SK-N-SH (cell line): ENCODE results near the gene CCDC40. TPM values are rescaled to one million over a fixed set of nuclear protein-coding genes. Genes with fewer than 3 reads are reported as not detected.

Source experiments
- CTCF ChIA-PET: fragments of 300-600, 350-600 bp; formaldehyde crosslinking; extraction: SDS; loops from one replicate; lab custom pipeline; 2021; lab: Yijun Ruan, JAX
- POLR2A ChIA-PET: fragments of 350-600 bp; sonication (Branson Sonifier 250); formaldehyde crosslinking; extraction: SDS; loops from one replicate; lab custom pipeline; 2020; ENCODE audit warnings: antibody characterized with exemption, inconsistent platforms; lab: Yijun Ruan, JAX
- DNase-seq: peaks from one replicate; pipeline ENCODE4 v3.0.0; 2012
- H2AFZ ChIP-seq: fragments of 200-600 bp; sonication (generic); 2 replicates; pipeline ENCODE4 v1.8.1; 2016; ENCODE audit warnings: antibody characterized with exemption, mild to moderate bottlenecking, low read depth
- H3F3A ChIP-seq: fragments of 200-600 bp; sonication (generic); replicated peaks from 2 replicates; pipeline ENCODE3; 2016; ENCODE audit warnings: antibody characterized with exemption, mild to moderate bottlenecking; ENCODE audit not compliant: insufficient read depth
- H3K27ac ChIP-seq, 2 experiments: fragments of 200-500 bp in 1 of 2; fragments of 200-600 bp in 1 of 2; sonication (Bioruptor generic) in 1 of 2; sonication (generic), shearing (Covaris generic) in 1 of 2; 2 replicates each; pipeline versions ENCODE4 v1.5.1 to v1.6.1; 2014 to 2016; ENCODE audit warnings: low read depth in 2 of 2, inconsistent platforms in 1 of 2, low read length in 1 of 2, mild to moderate bottlenecking in 1 of 2, mixed read lengths in 1 of 2
- H3K27me3 ChIP-seq: fragments of 200-600 bp; sonication (generic), shearing (Covaris generic); 2 replicates; pipeline ENCODE4 v1.6.1; 2016; ENCODE audit warnings: mixed run types; ENCODE audit not compliant: insufficient read depth
- H3K36me3 ChIP-seq, 2 experiments: fragments of 200-500 bp in 1 of 2; fragments of 200-600 bp in 1 of 2; sonication (Bioruptor generic) in 1 of 2; sonication (generic) in 1 of 2; replicated peaks in 1 of 2; 2 replicates each; pipeline versions ENCODE3 to v1.5.1; 2014 to 2016; ENCODE audit warnings: low read length in 1 of 2, mild to moderate bottlenecking in 1 of 2; ENCODE audit not compliant: insufficient read depth in 2 of 2, control insufficient read depth in 1 of 2
- H3K4me1 ChIP-seq, 2 experiments: fragments of 200-500 bp in 1 of 2; fragments of 200-600 bp in 1 of 2; sonication (Bioruptor generic) in 1 of 2; sonication (generic), shearing (Covaris generic) in 1 of 2; 2 replicates each; pipeline versions ENCODE4 v1.5.1 to v1.6.1; 2014 to 2016; ENCODE audit warnings: low read depth in 1 of 2, low read length in 1 of 2, mixed run types in 1 of 2; ENCODE audit not compliant: insufficient read depth in 2 of 2, control insufficient read depth in 1 of 2
- H3K4me2 ChIP-seq: fragments of 200-600 bp; sonication (generic), shearing (Covaris generic); 2 replicates; pipeline ENCODE4 v1.6.1; 2017; ENCODE audit warnings: mixed run types
- H3K4me3 ChIP-seq, 2 experiments: fragments of 200-500 bp in 1 of 2; fragments of 200-600 bp in 1 of 2; sonication (Bioruptor generic) in 1 of 2; sonication (generic), shearing (Covaris generic) in 1 of 2; 2 replicates each; pipeline versions ENCODE4 v1.5.1 to v1.8.1; 2014 to 2016; ENCODE audit warnings: low read depth in 2 of 2, inconsistent platforms in 1 of 2, low read length in 1 of 2, mild to moderate bottlenecking in 1 of 2, mixed read lengths in 1 of 2, moderate library complexity in 1 of 2
- H3K79me2 ChIP-seq: fragments of 200-600 bp; sonication (generic); 2 replicates; pipeline ENCODE4 v1.8.1; 2017; ENCODE audit warnings: mild to moderate bottlenecking; ENCODE audit not compliant: insufficient read depth
- H3K9ac ChIP-seq: fragments of 200-600 bp; sonication (generic); 2 replicates; pipeline ENCODE4 v1.6.1; 2017; ENCODE audit warnings: mixed run types
- H3K9me2 ChIP-seq: fragments of 200-600 bp; sonication (generic); 2 replicates; pipeline ENCODE4 v1.6.1; 2017; ENCODE audit warnings: mixed run types
- H3K9me3 ChIP-seq: fragments of 200-600 bp; sonication (generic); 2 replicates; pipeline ENCODE4 v1.6.1; 2017; ENCODE audit warnings: mixed run types, mild to moderate bottlenecking, moderate library complexity
- H4K20me1 ChIP-seq: fragments of 200-600 bp; sonication (generic); 2 replicates; pipeline ENCODE4 v1.6.1; 2017; ENCODE audit warnings: mild to moderate bottlenecking, mixed run types; ENCODE audit not compliant: insufficient read depth
- FOSL2 ChIP-seq: IDR thresholded peaks from 2 replicates; pipeline ENCODE4 v1.4.0; 2012; ENCODE audit warnings: low read depth, mild to moderate bottlenecking, moderate library complexity, borderline replicate concordance
- FOXJ3 ChIP-seq: sonication (generic); formaldehyde crosslinking; IDR thresholded peaks from 2 replicates; pipeline ENCODE4 v1.5.1; 2020; ENCODE audit warnings: mild to moderate bottlenecking, missing genetic modification reagents
- FOXM1 ChIP-seq: IDR thresholded peaks from 2 replicates; pipeline ENCODE4 v1.4.0; 2012; ENCODE audit warnings: low read depth, mild to moderate bottlenecking
- JUND ChIP-seq: IDR thresholded peaks from 2 replicates; pipeline ENCODE4 v1.4.0; 2012
- MEF2A ChIP-seq: IDR thresholded peaks from 2 replicates; pipeline ENCODE4 v1.4.0; 2012; ENCODE audit warnings: low read depth, borderline replicate concordance
- MXI1 ChIP-seq: IDR thresholded peaks from 2 replicates; pipeline ENCODE4 v1.6.1; 2012; ENCODE audit warnings: mild to moderate bottlenecking, low read depth, low read length, improper control_type of control experiment
- NFIC ChIP-seq: IDR thresholded peaks from 2 replicates; pipeline ENCODE4 v1.4.0; 2012; ENCODE audit warnings: borderline replicate concordance
- RAD21 ChIP-seq: IDR thresholded peaks from 2 replicates; pipeline ENCODE4 v1.6.1; 2012; ENCODE audit warnings: mild to moderate bottlenecking, low read length
- RXRA ChIP-seq: IDR thresholded peaks from 2 replicates; pipeline ENCODE4 v1.4.0; 2012; ENCODE audit warnings: low read depth, mild to moderate bottlenecking, borderline replicate concordance
- SIN3A ChIP-seq: IDR thresholded peaks from 2 replicates; pipeline ENCODE4 v1.6.1; 2012; ENCODE audit warnings: low read depth, mild to moderate bottlenecking, low read length, moderate library complexity, borderline replicate concordance
- SMC3 ChIP-seq: IDR thresholded peaks from 2 replicates; pipeline ENCODE4 v1.6.1; 2012; ENCODE audit warnings: low read depth, low read length, improper control_type of control experiment
- TCF12 ChIP-seq: IDR thresholded peaks from 2 replicates; pipeline ENCODE4 v1.4.0; 2012
- YY1 ChIP-seq: IDR thresholded peaks from 2 replicates; pipeline ENCODE4 v1.4.0; 2012; ENCODE audit warnings: low read depth, mild to moderate bottlenecking
- WGBS: methylation state at CpG from one replicate; pipeline ENCODE4 v1.1.6; 2017; ENCODE audit warnings: low lambda C conversion rate; 5-methylcytosine and 5-hydroxymethylcytosine counted together
- polyA plus RNA-seq, 3 experiments: library from polyadenylated mRNA; depleted of rRNA; stranded (reverse); fragments of >200 nt; gene quantifications; 2 replicates each; pipeline ENCODE4 v1.2.3, GENCODE V29; 2012
- TF ChIP-seq, protein P1 (sequence below): IDR thresholded peaks from 2 replicates; pipeline ENCODE4 v1.4.0; 2012; ENCODE audit warnings: low read depth, borderline replicate concordance
- TF ChIP-seq, protein P2 (sequence below): fragments of 150-350 bp; IDR thresholded peaks from 2 replicates; pipeline ENCODE4 v1.6.1; 2017; ENCODE audit warnings: antibody characterized with exemption, low read length, low read depth, borderline replicate concordance
- TF ChIP-seq, protein P3 (sequence below): fragments of 150-350 bp; IDR thresholded peaks from 2 replicates; pipeline ENCODE4 v1.6.1; 2016; ENCODE audit warnings: mild to moderate bottlenecking, low read depth, low read length
- TF ChIP-seq, protein P4 (sequence below): IDR thresholded peaks from 2 replicates; pipeline ENCODE4 v1.6.1; 2012; ENCODE audit warnings: mild to moderate bottlenecking, low read depth, low read length, moderate library complexity
- TF ChIP-seq, protein P5 (sequence below): IDR thresholded peaks from 2 replicates; pipeline ENCODE4; 2012

CCDC40 gene
- polyA plus RNA-seq, 1 of the 3 experiments (the other 2 are of a cell fraction) = 17.3 TPM

DNA sequence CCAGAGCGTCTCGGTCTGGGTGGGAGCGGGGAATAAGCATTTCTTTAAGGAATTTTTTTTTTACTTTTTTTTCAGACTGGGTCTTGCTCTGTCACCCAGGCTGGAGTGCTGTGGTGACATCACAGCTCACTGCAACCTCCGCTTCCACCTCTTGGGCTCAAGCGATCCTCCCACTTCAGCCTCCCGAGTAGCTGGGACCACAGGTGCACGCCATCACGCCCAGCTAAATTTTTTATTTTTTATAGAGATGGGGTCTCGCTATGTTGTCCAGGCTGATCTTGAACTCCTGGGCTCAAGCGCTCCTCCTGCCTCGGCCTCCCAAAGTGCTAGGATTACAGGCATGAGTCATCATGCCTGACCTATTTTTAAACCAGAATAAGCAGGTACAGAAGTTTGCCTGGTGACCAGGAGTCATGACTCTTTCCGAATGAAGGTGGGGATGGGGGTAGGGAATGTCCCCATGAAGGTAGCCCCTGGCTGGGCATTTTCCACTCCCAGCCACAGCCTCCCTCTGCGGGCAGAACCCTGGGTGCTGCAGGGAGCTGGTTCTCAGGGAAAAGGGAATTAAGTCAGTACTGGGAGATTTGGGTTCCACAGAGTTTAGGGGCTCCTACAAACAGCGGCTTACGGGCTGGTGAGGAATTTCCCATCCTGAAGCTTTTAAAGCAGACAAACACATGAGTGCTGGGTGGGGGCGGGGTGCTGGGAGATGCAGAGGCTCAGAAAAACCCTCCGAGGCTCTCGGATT, 49.1 kb upstream of the CCDC40 start:
- H3K9me3 ChIP-seq = no peaks in the 10 kb centered on the region
- H3K4me1 ChIP-seq = peaks cover 29 to 51% of the 10 kb centered on the region in 2 experiments; a peak in 3 of 4 replicates
- no peak overlapping the region for H3K9ac ChIP-seq
- no peaks in the 10 kb centered on the region for H3K9me2 ChIP-seq
- WGBS = 86% methylated on average over 18 of the region's 18 CpGs
- H4K20me1 ChIP-seq = peaks cover 25% of the 10 kb centered on the region
- TF ChIP-seq RXRA (no peak), FOXJ3 (0 out of 2 replicates have a peak, but pooled peaks have one; percentile 30), MXI1 (no peak)
- TF ChIP-seq, all 33 proteins: peak for 1
- ChIA-PET POLR2A (interaction anchor here (0.6 kb wide), 1 partner anchor 235 kb away, joined by 6 read pairs; no protein-coding TSS in a partner anchor), CTCF (interaction anchor here (1.0 to 13.1 kb wide), 13 partner anchors 13 to 246 kb away, joined by 3 to 209 read pairs (median 10); partner anchors contain the start of gene CBX4)
- Histone ChIP-seq H3K36me3 (no peaks in the 10 kb centered on the region), H3K27ac (peak overlapping the region; percentile 50 to 60; a peak in 2 of 4 replicates), H3K79me2 (peaks cover 18% of the 10 kb centered on the region; the same call in 1 of the 2 replicates), H3K27me3 (no peaks in the 10 kb centered on the region), H2AFZ (no peak overlapping the region), H3F3A (peaks cover 5% of the 10 kb centered on the region), H3K4me2 (peak overlapping the region; percentile 55; the same call in 1 of the 2 replicates), H3K4me3 (no peak overlapping the region)
- DNase-seq = no peak

DNA sequence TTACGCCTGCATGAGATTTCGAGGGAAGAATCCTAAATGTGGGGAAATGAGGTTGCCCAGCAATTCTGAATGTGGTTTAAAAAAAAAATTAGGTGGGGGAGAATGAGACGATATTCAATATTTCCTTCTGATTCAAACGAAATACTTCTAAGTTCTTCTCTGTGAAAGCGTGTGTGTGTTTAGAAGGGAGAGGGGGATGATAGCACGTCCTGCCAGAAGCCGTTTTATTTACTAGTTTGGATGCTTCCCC, 48.6 kb upstream of the CCDC40 start:
- H3K36me3 ChIP-seq = no peaks in the 10 kb centered on the region
- POLR2A ChIA-PET = interaction anchor here (0.6 kb wide), 1 partner anchor 236 kb away, joined by 6 read pairs; no protein-coding TSS in a partner anchor
- no peak overlapping the region for H2AFZ ChIP-seq
- H3K9me3 ChIP-seq = no peaks in the 10 kb centered on the region
- CTCF ChIA-PET = interaction anchor here (1.0 to 13.1 kb wide), 8 partner anchors 17 to 246 kb away, joined by 3 to 209 read pairs (median 26); partner anchors contain the start of gene CBX4
- H3F3A ChIP-seq = peaks cover 5% of the 10 kb centered on the region
- peak overlapping the region; percentile 55; the same call in 1 of the 2 replicates for H3K4me2 ChIP-seq
- peaks cover 18% of the 10 kb centered on the region; the same call in 1 of the 2 replicates for H3K79me2 ChIP-seq
- no peaks in the 10 kb centered on the region for H3K27me3 ChIP-seq
- TF ChIP-seq, protein P1, sequence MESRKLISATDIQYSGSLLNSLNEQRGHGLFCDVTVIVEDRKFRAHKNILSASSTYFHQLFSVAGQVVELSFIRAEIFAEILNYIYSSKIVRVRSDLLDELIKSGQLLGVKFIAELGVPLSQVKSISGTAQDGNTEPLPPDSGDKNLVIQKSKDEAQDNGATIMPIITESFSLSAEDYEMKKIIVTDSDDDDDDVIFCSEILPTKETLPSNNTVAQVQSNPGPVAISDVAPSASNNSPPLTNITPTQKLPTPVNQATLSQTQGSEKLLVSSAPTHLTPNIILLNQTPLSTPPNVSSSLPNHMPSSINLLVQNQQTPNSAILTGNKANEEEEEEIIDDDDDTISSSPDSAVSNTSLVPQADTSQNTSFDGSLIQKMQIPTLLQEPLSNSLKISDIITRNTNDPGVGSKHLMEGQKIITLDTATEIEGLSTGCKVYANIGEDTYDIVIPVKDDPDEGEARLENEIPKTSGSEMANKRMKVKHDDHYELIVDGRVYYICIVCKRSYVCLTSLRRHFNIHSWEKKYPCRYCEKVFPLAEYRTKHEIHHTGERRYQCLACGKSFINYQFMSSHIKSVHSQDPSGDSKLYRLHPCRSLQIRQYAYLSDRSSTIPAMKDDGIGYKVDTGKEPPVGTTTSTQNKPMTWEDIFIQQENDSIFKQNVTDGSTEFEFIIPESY = no peak
- TF ChIP-seq, protein P2, sequence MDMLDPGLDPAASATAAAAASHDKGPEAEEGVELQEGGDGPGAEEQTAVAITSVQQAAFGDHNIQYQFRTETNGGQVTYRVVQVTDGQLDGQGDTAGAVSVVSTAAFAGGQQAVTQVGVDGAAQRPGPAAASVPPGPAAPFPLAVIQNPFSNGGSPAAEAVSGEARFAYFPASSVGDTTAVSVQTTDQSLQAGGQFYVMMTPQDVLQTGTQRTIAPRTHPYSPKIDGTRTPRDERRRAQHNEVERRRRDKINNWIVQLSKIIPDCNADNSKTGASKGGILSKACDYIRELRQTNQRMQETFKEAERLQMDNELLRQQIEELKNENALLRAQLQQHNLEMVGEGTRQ = no peak
- TF ChIP-seq JUND (no peak), MXI1 (no peak), TCF12 (no peak), SIN3A (no peak), YY1 (no peak), FOSL2 (no peak), FOXM1 (no peak), SMC3 (no peak), NFIC (no peak), MEF2A (no peak), RAD21 (no peak)
- TF ChIP-seq, protein P3, sequence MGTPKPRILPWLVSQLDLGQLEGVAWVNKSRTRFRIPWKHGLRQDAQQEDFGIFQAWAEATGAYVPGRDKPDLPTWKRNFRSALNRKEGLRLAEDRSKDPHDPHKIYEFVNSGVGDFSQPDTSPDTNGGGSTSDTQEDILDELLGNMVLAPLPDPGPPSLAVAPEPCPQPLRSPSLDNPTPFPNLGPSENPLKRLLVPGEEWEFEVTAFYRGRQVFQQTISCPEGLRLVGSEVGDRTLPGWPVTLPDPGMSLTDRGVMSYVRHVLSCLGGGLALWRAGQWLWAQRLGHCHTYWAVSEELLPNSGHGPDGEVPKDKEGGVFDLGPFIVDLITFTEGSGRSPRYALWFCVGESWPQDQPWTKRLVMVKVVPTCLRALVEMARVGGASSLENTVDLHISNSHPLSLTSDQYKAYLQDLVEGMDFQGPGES = no peak
- TF ChIP-seq, protein P4, sequence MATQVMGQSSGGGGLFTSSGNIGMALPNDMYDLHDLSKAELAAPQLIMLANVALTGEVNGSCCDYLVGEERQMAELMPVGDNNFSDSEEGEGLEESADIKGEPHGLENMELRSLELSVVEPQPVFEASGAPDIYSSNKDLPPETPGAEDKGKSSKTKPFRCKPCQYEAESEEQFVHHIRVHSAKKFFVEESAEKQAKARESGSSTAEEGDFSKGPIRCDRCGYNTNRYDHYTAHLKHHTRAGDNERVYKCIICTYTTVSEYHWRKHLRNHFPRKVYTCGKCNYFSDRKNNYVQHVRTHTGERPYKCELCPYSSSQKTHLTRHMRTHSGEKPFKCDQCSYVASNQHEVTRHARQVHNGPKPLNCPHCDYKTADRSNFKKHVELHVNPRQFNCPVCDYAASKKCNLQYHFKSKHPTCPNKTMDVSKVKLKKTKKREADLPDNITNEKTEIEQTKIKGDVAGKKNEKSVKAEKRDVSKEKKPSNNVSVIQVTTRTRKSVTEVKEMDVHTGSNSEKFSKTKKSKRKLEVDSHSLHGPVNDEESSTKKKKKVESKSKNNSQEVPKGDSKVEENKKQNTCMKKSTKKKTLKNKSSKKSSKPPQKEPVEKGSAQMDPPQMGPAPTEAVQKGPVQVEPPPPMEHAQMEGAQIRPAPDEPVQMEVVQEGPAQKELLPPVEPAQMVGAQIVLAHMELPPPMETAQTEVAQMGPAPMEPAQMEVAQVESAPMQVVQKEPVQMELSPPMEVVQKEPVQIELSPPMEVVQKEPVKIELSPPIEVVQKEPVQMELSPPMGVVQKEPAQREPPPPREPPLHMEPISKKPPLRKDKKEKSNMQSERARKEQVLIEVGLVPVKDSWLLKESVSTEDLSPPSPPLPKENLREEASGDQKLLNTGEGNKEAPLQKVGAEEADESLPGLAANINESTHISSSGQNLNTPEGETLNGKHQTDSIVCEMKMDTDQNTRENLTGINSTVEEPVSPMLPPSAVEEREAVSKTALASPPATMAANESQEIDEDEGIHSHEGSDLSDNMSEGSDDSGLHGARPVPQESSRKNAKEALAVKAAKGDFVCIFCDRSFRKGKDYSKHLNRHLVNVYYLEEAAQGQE = no peak
- TF ChIP-seq, protein P5, sequence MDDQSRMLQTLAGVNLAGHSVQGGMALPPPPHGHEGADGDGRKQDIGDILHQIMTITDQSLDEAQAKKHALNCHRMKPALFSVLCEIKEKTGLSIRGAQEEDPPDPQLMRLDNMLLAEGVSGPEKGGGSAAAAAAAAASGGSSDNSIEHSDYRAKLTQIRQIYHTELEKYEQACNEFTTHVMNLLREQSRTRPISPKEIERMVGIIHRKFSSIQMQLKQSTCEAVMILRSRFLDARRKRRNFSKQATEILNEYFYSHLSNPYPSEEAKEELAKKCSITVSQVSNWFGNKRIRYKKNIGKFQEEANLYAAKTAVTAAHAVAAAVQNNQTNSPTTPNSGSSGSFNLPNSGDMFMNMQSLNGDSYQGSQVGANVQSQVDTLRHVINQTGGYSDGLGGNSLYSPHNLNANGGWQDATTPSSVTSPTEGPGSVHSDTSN = no peak
- no peaks in the 10 kb centered on the region for H3K9me2 ChIP-seq
- WGBS = 73% methylated on average over 7 of the region's 7 CpGs
- no peak overlapping the region for H3K4me3 ChIP-seq
- peak overlapping the region in 1 of 2 experiments; percentile 50; a peak in 1 of 4 replicates for H3K27ac ChIP-seq
- peaks cover 25% of the 10 kb centered on the region for H4K20me1 ChIP-seq
- no peak for DNase-seq
- peaks cover 29 to 52% of the 10 kb centered on the region in 2 experiments; a peak in 3 of 4 replicates for H3K4me1 ChIP-seq
- H3K9ac ChIP-seq = no peak overlapping the region
